DMS153 treated with DMSO at 0.1 percent for 48 hours (cell line): ENCODE data around the gene SSR1.

Experiments used
- DNase-seq: peaks from one replicate; lab custom pipeline; 2025; ENCODE audit not compliant: unreplicated experiment; lab: John Stamatoyannopoulos, UW

The SSR1 gene

DNA sequence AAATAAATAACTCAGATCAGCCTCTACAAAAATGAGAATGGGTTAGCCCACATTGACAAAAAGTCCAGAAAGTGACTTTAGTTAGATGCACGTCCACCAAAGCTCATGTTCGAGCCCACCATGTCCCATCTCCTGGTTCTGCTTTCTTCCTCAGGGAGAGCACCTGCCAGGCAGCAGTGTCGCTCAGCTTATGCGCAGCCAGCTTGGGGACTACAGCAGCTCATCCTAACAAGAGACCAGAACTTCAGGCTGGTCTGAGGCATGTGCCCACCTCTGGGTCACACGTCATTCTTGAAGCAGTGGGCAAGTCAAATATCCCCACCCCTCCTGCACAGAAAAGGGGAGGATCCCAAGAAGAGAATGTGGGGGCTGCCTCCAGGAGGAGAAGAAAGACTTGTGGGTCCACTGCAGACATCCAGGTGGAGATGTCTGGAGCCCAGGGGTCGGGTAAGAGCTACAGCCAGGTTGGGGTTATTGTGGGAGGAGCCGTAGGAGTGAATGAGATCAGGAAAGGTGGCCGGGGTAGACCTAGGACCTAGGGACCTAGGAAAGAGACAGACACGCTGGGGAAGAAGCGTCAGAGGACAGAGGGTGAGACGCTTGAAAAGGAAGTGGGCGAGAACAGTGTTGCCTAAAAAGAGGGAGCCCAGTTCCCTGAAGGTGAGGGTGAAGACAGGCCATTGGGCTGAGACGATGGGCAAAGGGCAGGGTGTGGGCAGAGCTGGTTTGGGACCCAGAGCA, 52.5 kb downstream of the SSR1 start:
- DNase-seq, result no peak

DNA sequence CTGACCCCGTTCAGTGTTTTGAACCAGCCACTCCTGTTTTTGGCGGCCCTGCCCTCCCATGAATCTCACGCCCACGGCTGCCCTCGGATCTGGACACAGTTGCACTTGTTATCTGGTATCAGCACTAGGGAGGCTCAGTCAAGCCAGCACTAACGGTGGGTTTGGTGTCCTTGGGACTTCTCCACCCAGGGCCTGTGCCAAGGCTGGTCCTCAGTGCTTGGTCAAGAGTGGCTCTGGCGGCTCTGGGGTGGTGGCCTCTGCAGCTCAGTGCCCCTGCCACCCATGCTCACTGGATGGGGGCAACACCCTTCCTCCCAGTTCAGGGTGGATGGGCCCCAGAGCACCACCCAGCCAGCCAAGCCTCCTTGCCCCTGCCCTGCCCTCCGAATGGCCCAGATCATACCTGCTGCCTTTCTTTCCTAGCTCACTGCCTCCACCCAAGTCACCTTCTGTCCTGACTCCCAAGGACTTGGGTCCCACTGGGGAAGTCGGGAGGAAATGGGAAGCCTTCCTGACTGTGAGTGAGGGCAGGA, 54.7 kb downstream of the SSR1 start:
- DNase-seq, result no peak

DNA sequence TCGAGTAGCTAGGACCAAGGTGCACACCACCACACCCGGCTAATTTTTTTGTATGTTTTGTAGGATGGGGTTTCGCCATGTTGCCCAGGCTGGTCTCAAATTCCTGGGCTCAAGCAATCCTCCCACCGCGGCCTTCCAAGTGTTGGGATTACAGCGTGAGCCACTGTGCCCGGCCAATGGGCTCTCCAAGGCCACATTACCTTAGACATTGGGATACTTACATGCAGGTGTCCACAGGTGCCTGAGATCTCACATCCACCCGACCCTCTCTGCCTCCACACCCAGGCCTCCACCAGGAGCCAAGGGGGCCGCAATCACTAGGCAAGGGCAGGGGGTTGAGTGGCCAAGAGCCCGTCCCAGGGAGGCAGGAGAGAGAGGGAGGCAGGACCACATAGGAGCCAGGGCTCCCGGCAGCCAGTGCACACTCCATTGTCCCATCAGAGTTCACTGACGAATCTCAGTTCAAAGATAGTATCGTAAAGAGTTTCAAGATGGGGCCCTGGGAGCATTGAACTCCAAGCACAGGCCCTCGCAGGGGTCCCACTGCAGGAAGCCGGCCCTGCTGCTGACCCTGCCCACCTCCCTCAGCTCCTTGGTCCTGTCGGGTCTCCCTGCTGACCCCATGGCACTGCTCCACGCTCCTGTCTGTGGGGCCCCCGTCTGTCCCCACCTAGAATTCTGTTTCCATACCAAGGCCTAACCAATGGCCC, 55.3 kb downstream of the SSR1 start:
- no peak for DNase-seq

DNA sequence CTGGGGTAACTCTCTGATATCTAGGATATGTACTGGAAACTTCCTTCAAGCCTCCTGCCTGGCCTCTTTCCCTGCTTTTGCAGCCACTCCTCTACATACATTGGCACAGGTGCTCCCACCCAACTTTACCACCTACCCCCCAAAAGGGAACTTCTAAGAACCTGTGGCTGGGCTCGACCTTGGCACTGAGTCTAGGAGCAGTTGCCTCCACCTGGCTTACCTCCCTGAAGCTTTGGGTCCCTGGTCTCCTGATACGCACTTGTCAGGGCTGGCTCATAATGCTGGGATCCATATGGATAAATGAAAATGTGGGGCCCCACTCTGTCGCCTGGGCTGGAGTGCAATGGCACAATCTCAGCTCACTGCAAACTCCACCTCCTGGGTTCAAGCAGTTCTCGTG, 56.2 kb downstream of the SSR1 start:
- no peak for DNase-seq

DNA sequence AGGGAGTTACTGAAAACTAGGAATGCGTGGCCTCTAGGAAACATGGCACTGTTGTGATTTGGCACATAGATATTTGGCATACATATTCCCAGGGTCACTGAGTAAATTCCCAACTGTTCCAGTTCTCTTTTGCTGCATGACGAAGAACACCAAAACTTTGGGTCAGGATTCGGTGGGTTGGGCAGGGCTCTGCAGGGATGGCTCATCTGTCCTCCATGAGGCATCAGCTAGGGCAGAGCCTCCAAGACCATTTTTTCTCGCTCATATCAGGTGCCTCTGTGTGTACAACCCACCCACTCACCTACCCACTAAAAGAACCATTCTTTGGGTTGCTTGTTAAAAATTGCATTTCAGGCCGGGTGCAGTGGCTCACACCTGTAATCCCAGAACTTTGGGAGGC, 57.1 kb downstream of the SSR1 start:
- DNase-seq, result no peak

DNA sequence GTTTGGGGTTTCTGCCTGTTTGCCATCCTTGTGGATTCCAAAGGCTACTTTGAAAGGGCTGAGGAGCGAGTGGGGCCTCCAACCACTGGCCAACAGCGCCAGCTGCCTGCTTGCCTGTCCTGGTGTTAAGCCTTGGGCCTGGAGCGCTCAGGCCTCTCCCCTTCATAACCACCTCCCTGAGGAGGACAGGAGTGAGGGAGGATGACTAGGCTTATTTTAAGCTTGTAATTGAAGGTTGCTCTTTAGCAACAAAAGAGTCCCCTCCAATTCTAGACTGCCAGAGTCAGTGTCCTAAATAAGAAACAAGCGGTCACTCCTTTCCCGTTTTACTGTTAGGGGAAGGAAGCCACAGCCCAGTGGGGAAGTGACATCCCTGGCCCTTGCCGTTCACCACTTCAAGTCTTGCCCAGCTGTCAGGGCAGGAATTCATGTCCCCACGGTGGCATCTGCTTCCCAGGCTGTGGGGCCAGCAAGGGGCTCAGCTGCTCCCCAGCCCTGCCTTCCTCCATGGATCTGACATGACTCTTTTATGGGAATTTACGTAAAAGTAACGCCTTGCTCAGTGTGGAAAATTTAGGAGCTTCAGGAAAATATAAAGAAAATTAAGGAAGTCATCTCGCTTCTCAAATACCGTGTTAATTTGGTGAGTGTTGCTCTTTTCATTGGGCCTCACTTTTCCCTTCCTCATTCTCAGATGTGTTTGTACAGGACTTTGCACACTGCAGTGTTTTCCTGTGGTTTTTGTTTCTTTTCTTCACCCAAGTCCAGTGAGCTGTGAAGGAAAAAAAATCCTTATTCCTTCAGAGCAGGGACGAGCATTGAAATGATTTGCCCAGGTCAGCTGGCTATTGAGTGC, 57.8 kb downstream of the SSR1 start:
- no peak for DNase-seq

DNA sequence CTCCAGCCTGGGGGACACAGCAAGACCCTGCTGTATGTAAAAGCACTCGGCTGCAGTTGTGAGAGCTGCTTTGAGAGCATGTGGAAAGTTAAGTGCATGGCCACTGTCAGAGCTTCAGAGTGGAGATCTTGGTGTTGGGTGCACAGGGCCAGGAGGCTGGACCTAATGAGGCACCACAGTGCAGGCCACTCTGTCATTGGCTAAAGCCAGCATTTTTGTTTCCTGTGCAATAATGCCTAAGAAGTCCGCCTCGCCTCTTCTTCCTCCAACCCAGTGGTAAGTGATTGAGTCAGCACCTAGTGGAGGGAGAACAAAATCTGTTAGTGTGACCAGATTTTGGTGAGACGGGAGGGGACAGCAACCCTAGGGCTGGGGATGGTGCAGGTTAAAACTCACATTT, 60.6 kb downstream of the SSR1 start:
- DNase-seq, result no peak

DNA sequence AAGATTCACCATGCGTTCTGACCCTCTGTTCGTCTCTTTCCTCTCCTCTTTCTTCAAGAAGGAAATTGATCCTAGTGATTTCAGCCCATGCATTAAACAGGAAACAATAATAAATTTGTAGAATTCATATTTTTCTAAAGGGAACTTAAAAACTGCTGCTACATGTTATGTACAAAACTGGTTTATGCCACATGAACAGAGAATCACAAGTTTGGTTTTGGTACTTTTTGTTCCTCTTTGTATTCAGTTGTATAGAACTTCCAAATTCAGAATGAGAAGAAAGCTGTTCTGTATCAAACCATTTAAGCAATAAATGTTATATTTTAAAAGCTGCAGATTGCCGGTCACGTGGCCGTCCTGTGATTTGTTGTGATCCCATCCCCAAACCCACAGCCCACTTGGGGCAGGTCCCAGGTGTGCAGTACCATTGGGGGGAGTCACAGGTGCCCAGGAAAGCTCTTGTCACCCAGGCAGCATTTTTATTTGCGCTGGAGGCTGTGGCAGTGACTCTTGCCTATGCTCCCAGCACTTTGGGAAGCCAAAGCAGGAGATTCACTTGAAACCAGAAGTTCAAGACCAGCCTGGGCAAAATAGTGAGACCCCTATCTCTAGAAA, 61.2 kb downstream of the SSR1 start:
- DNase-seq, result no peak

DNA sequence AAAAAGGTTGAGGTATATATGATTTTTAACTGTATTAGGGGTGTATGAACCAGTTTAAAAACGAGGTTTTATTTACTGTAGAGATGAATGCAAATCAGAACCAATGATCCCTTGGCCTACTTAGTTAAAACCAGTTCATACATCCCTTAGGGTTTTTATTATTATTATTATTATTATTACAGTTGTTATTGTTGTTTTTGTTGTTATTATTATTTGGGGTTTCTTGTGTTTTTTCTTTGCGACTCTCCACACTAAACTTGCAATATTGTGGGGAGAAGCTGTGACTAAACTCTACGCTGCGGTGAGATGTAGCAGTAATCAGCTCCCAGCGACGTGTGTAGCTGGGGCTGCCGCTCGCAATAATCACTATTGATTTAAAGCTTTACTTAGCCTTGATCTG, 62.2 kb downstream of the SSR1 start:
- DNase-seq, result no peak

DNA sequence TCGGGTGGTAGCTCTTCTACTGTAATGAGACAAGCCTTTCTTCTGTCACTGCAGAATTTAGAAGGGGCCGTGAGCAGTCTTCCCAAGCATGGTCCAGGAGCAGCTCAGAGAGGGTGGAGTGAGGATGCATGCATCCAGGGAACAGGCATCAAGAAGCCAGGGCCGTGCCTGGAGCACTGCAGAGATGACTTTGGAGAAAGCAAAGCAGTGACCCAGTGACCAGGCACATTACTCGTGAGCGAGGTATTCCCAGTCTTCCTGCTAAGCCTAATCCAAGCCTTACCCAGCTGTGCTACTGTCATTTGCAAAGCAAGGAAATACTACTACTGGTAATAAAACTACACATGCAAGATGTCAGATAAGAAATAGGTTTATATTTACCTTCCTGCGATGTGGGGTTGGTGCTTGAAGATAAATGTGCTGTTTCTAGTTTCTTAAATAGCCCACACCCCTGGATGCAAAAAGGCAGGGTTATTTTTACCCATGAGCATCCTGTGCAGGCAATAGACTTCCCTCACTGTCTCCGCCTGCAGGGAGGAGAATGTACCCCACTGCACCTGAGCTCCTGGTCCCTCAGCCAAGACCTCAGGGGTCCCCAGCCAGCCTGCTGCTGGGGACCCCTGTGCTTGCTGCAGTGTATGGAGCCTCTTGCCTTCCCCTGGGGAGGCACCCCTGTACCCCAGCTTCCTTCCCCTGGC, 62.9 kb downstream of the SSR1 start:
- DNase-seq, result no peak

DNA sequence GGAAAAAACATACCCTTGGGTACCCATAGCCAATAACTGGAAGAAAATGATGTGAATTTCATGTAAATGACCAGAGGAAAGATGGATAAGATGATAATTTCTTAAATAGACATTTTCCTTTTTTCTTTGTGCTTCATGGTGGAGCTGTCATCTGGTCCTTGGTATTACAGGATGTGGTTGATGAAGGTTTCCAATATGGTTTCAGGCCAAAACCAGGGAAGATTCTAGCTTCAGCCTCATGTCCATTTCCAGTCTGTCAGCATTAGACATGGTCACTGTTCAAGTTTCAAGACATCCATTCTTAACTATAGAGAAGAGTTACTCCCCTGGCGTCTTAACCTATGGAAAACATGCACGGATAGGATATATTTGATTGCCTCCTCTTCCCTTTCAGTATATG, 63.6 kb downstream of the SSR1 start:
- no peak for DNase-seq

DNA sequence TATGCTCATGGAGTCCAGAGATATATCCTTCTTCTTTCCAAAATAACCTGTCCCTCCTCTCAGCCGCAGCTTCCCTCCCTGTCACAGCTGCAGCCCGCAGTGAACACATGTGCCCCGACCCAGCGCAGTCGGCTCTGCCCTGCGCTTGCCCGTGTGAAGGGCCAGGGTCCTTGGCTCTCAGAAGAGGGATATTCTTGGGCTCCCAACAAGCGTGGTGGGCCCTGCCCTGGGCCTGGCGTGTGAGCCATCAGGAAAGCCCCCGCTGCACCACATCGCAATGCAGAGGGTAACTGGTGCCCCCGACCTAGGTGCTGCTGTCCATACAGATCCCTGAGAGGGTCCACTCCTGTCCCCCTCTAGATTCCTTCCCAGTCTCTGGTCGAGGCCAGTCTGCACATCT, 65.2 kb downstream of the SSR1 start:
- DNase-seq, result no peak

DNA sequence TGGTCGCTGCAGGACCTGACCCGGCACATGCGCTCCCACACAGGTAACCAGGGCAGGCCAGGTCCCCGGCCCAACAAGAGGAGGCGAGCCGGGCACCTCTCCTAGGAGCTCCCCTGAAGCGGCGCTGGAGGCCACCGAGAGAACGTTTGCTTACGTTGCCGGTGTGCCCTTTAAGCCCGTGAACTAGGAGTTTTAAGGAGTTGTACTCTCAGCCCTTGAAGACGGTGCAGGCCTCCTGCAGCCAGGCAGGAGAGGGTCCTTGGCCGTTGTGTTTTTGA, 65.9 kb downstream of the SSR1 start:
- no peak for DNase-seq

DNA sequence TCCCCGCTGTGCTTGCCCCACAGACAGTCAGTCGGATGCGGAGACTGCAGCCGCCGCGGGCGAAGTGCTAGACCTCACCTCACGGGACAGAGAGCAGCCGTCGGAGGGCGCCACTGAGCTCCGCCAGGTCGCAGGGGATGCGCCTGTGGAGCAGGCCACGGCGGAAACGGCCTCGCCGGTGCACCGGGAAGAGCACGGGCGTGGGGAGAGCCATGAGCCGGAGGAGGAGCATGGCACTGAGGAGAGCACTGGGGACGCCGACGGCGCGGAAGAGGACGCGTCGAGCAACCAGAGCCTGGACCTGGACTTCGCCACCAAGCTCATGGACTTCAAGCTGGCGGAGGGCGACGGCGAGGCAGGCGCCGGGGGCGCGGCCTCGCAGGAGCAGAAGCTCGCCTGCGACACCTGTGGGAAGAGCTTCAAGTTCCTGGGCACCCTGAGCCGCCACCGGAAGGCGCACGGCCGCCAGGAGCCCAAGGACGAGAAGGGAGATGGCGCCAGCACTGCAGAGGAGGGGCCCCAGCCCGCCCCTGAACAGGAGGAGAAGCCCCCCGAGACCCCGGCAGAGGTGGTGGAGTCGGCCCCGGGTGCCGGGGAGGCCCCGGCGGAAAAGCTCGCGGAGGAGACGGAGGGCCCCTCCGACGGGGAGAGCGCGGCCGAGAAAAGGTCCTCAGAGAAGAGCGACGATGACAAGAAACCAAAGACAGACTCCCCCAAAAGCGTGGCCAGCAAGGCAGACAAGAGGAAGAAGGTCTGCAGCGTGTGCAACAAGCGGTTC, 66.4 kb downstream of the SSR1 start:
- no peak for DNase-seq

DNA sequence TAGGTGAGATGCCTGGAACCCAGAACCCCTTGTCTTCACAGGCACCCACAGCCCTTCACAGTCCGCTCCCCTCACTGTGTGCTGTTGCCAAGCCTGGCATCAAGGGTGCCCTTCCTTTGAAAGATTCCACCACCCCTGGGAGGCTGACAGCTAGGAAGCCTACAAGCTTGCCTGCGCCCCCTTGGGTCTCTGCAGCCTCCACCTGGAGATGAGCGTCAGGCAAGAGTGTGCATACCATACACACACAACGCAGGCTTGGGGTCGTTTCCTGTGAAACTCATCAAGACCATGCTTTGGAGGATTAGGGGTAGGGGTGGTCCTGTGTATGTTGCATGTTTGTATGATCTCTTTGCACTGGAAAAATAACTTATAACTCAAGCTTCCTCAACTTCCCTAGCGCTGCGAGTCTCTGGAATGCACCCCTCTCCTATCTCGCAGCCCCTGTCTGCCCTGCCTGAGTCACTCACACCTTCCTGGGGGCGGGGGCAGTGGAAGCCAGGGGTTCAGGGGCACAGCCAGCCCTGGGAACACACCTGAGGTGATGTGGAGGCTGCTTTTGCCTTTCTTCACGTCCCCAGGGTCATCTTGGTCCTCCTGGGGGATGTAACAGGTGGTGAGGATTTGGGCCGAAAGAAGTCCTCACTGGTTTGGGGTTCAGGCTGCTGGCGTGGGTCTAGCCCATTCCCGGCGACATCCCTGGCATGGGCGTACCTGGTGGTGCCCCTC, 67.2 kb downstream of the SSR1 start:
- no peak for DNase-seq

DNA sequence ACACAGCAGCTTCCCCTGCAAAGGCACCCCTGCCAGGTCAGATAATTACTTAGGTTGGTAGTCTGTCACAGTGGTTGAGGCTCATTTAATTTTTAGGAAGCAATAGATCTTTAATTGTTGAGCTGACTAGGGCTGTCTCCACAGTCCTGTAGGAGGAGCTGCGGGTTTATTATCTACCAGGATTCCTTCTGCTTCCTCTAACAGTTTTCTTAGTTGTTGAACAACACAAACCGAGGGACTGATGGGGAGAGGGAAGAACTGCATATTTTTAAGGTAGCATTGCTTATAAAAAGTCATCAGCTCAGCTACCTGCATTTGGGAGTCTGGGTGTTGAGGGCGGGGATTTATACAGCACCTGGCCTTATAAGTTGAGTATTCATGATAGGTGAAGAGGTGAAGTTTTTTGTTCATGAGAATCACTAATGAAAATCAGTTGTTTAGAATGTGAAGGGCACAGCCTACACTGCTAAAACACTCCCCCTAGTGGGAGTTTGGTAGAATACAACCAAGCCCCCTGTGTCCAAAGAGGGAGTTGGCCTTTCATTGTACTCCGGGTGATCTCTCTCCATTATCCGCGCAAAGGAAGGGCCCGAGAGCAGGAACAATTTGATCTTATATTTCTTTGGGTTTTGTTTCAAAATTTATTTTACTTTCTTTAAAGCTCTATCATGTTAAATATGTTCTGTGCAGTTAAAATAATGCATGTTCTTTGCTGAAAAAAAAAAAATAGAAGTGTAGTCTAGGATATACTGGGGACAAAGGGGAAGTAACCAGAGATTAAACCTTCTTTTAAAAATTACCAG, 69.6 kb downstream of the SSR1 start:
- peak; percentile 31 for DNase-seq

DNA sequence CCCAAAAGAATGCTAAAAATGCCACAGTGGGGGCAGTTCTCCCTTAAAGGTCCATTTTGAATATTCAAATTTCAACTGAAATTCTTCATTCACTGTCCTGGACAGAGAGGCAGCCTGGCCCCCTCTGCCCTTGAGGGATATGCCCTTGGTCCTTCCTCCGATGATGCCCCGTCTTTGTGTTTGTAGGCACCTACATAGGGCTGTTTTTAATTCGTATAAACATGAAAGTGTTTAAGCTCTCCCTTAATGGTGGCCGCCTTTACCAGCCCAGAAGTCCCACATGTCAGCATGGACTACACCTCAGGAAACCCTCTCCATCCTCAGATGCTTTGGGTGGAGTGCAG, 70.2 kb downstream of the SSR1 start:
- DNase-seq, result no peak

DNA sequence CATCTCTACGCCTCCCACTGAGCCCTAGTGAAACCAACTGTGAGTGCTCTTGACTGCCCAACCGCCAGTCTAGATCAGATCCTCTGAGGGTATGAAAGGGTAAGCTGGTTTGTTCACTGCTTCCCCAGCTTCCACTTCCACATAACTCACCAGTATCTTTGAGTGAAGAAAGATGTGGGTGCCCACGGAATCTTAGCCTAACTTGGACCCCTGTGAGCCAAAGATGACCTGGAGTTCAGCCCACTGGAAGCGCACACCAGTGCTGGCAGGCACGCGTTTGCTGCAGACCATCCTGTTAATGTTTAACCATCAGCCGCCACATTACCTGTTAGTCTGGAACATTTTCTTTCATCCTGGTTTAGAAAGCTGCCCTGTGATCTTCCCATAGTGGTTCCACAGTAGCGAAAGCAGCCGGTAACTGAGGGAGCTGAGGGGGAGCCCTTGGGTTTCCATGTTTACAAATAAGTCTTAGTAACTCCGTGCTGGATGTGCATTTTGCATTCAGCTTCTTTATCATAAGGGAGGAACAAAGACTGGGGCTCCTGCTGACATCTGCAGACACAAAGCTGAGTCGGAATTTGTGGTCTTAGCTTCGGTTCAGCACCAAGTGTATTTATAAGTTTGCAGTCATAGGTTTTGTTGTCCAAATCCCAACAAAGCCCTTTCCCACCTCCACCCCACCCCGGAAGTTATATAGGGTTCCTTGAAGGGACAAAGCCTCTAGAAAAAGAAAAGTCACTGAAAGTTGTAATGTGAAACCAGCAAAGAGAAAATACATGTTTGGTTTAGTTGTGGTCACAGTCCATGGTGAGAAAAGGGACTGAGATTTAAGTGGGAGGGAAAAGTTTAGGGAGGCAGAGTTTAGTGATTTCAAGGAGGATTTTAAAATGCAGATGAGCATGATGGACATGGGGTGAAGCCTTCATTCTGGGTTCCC, 71.0 kb downstream of the SSR1 start:
- no peak for DNase-seq
